ENCODE data around the gene PSMD6.
A peak's percentile ranks its signal among the peaks of the same experiment; 100 is the strongest.

Gene PSMD6

DNA sequence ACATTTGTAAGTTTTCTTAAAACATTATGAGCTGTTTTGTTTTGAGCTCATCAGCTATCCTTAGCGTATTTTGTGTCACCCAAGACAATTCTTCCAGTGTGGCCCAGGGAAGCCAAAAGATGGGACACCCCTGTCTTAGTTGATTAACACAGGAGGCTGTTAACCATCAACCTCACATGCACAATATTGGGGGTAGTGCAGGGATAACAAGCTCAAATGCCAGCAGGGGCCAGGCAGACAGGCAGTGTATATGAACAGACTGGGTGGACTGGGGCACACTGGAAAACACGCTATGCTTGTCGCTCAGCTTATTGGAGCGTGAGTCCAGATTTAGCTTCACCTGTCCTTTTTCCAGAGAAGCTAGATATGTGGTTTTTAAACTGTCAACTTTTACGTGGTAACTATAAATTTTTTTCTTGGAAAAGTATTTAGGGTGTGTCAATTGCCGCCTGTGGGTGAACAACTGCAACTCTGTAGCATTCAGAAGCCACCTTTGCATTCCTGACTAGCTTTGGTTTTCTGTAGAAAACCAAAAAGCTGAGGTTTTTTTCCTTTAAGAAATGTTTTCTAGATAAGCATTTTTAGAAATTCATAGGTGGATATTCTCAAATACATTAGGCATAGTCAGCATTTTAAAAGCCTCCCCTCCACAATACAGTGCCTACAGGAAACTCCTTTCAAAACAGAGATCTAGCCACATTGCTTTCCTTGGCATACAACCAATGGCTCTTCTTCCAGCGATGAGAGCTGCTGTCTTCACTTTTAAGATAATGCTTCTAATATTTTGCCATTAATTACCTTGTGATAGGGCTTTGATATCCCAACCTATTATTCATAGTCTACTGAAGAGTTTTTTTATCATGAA is 14.6 kb downstream of the PSMD6 start:
- DNase-seq: no peak

- no peak for DNase-seq
Observed at GRCh38 chr3:64008017-64008416, 15.3 kb downstream of the PSMD6 start.

DNA sequence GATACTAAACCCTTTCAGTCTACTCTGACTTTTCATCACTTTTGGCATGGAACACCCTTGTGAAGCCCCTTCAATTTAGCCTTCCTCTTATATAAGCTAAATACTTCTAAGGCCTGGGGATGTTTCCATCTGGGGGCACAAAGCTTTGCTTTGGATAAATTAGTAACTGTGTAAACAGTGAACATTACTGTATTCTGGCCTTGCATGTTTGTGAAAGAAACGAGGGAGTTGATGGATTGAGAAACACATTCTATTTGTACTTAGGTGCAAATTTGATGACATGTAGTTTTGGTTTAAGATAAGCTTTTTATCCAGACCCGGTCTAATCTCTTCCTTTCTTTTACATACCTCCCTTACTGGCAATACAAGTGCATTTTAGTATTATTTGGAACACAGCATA is 19.7 kb downstream of the PSMD6 start:
- DNase-seq: no peak

DNA sequence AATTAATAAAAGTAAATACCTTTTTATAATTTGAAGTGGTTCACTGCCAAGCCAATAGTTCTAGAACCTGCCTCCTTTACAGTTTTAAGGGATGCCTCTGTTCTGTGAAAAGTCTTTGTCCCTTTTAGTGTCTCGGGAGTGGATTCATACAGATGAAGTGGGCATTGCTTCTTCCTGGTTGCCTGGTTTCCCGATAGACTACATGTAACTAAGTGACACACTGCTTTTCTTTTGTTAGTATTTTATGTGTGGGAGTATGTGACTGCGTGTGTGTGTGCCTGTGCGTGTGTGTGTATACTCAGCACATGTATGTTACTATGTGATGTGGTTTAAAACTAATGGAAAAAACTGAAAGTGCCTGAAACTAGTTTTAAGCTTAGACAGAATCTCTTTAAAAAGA is 21.1 kb downstream of the PSMD6 start:
- DNase-seq: no peak

- DNase-seq: no peak
Observed at GRCh38 chr3:64000453-64001055, 22.7 kb downstream of the PSMD6 start.

GRCh38 chr3:63998852-63999754 is 24.2 kb downstream of the PSMD6 start:
- DNase-seq: no peak

- DNase-seq: no peak
Observed at GRCh38 chr3:63995086-63995485, 28.2 kb downstream of the PSMD6 start.

DNA sequence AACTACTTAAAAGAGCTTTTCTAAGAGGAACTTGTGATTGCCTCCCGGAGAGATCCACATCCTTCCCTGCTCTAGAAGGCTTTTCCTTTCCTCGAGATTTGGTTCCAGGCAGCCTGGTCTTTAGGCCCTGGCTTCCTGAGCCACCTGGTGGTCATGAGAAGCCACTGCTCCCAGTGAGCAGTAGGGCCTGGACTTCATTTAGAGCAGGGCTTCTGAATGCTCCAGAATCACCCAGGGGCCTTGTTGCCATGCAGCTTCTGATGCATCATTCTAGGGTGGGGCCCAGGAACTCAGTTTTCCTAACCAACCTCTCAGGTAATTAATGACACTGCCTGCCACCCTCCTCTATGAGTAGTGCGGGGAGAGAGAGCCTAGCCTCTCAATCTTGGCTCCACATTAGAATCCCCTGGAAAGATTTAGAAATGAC is 29.6 kb downstream of the PSMD6 start:
- peak; percentile 10 for DNase-seq

GRCh38 chr3:63992516-63993209 is 30.6 kb downstream of the PSMD6 start:
- no peak for DNase-seq

GRCh38 chr3:63991666-63992065 is 31.6 kb downstream of the PSMD6 start:
- no peak for DNase-seq

GRCh38 chr3:63990733-63991132 is 32.6 kb downstream of the PSMD6 start:
- DNase-seq: no peak

DNA sequence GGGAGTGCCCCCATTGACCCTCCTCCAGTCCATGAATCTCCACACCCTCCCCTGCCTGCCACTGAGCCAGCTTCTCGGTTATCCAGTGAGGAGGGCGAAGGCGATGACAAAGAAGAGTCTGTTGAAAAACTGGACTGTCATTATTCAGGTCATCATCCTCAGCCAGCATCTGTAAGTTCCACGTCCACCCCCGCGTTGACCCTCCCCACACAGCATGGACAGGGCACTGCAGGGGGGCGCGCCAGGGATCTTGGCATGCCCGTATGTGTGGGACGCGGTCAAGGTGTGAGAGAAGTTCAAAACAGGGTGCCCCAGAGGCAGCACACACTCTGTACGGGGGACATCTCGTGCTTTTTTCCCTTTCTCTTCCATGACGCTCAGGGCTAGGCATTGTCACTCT is 33.1 kb downstream of the PSMD6 start:
- DNase-seq: no peak

DNA sequence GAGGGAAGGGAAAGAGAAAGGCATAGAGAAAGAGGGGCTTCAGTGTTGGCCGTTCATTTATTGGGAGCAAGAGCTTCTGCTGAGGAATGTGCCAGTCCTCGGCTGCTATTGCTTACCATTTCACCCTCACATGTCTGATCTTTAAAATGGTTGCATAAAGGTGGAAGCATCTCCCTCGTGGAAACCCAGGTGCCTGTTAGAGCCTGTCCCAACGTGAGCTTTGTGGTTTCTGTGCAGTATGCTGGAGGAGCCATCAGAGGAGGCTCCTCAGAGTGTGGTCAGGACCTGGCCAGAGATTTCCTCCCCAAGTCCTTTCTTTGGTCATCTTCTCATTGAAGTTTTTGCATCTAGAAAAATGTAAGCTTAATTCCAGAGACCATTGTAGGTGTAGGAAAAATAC is 34.4 kb downstream of the PSMD6 start:
- DNase-seq: no peak

DNA sequence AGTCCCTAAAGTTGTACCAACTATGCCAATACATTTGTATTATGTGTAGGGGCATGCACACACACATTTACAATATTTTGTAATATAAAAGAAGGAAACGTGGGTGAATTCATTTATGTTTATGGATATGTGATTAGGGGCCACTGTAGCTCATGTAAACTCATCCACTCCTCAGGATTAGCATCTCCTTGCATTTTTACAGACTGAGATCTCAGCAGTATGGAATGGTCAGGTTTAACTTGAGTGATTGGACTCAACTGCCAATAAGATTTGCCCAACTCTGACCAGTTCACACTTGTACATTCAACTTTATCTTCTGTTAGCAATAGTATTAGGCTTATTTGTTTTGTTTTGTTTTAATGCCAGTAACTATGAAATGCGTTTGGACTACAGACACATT is 36.5 kb downstream of the PSMD6 start:
- DNase-seq: no peak

DNA sequence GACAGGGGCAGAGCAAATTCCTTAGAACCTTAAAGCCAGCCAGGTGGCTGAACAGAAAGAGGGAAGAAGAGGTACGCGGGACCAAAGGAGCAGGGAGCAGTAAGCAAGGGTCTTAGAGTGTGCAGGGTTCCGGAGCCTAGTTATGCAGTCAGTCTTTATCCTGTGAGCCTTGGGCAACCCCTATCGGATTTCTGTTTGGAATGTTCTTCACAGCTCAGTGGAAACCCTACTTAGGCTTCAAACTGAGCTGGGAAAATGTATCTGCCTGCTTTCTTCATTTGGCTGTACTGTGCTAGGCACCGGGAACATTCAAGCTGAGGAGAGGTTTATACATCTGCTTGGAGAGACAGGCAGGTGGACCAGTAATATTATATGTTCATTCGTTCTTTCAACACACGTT is 37.1 kb downstream of the PSMD6 start:
- no peak for DNase-seq

GRCh38 chr3:63984391-63984790 is 38.9 kb downstream of the PSMD6 start:
- DNase-seq: no peak

DNA sequence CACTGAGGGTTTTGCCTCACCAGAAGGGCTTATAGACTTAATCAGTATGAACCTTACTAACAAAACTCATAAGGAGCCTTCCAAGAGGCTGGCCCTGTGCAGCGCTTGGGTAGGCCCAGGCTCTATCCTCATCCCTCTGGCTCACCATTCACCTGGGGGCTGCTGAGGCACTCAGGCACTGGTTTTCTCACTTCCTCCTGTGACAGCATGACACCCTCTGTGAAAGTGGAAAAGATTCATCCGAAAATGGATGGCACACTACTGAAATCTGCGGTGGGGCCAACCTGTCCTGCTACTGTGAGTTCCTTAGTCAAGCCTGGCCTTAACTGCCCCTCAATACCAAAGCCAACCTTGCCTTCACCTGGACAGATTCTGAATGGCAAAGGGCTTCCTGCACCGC is 41.3 kb downstream of the PSMD6 start:
- no peak for DNase-seq

DNA sequence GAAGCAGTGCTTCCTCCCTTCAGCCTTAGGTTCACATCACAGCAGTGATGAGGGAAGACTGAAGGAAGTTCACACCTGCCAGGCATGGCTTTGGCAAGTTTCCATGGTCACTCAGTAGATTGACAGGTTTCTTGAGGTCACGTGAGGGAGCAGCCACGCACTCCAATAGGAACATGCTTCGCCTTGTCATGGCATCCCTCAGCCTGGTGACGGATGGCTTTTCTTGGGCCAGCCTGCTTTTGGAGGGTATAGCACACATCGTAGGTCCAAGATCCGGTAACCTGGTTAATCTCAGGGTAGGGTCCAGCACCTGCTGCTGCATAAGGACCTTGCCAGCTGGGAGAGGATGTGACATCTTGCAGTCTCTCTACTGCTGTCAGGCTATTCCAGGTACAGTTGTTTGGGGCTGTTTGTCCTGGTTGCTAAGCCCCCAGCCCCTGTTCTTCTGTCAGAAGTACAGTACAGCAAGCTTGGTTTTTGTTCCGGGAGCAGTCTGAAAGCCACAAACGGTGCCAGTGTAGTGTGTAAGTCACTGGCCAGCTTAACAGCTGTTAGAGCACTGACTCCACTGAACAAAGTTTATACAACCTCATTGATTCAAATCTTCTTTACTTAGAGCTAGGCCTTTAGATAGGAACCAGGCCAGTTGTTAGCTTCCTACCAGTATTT is 42.3 kb downstream of the PSMD6 start:
- no peak for DNase-seq

GRCh38 chr3:63980019-63980418 is 43.3 kb downstream of the PSMD6 start:
- DNase-seq: no peak

DNA sequence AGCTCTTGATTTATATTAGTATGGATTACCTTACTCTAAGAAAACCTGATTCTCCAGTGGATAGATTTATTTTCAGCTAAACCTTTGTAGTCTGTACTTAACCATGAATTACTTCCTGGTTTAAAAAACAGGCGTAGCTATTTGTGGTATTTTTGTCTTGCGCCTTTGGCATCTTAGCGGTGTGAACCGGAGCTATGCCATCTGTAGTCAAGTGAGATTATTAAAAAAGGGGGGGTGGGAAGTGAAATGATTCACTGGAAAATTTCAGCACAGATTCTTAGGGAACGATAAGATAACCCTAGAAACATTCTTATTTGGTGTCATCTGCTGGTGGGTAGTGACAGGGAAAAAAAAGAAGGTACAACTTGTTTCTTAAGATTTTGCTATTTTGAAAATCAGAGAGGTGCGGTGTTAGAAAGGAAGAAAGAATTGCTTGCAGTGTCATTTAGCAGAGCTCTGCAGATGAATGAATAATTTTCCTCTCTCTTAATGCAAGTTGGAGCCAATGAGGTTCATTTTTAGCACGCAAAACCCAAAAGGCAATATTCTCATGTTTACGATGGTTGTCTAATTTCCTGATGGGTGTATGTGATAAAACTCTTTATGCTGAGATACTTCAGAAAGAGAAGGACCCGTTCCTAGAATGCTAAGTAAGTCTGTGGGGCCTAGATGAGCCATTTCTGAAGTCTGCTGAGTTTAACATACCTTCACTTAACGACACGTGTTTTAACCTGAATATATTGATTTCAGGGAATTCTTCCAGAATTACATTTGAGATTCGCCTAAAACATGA is 44.0 kb downstream of the PSMD6 start:
- DNase-seq: no peak

- DNase-seq: no peak
Observed at GRCh38 chr3:63977893-63978292, 45.4 kb downstream of the PSMD6 start.

- no peak for DNase-seq
Observed at GRCh38 chr3:63976872-63977200, 46.5 kb downstream of the PSMD6 start.

Data from T1000 (cell line).